ENCODE measurements around the gene ARFGEF3. TPM values are rescaled to one million over a fixed set of nuclear protein-coding genes. Genes with fewer than 3 reads are reported as not detected.

The ARFGEF3 gene
- total and polyA plus RNA-seq, 10 of the 15 experiments (the other 5 are each of a cell fraction or from before 2014, with no cell fraction given), result under 0.01 to 0.08 (median 0.02) TPM; not detected in 1

DNA sequence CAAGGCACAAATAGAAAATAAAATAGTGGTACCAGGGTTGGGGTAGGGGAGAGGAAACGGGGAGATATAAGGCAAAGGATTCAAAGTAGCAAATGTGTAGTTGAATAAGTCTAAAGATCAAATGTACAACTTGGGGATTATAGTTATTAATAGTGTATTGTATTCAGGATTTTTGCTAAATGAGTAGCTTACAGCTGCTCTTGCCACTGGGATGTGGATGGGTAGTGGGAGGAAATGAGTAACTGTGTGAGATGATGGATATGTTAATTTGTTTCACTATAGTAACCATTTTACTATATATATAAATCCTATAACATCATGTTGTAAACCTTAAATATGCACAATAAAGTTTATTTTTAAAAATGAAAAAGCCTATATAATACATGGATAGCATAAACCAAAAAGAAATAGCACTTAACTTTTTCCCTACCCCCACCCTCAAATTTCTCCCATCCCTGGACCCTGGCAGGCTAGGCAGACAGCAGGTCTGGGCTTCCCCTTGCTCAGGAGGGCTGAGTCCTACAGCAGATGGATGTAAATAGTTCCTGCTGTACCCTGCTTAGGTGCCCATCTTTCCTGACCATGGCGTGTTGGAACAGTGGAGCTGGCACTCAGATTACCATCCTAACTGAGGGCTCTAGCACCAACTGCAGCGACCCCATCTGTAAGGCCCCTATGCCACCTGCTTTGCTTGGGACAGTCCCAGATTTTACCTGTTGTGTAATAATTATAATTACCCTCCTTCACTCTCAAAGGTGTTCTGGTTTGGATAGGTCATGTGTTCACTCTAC lies 85.1 kb downstream of the ARFGEF3 start (continued):
- no peak for TF ChIP-seq SKIL (IDR thresholded peaks at IDR 0.05; ENCODE audit: low read depth, poor library complexity, severe bottlenecking)
- TF ChIP-seq JUNB (IDR thresholded peaks at IDR 0.05), result no peak
- no peak for TF ChIP-seq SIX5 (IDR thresholded peaks at IDR 0.05; ENCODE audit: low read depth, low read length, severe bottlenecking)
- TF ChIP-seq ZBTB4 (CRISPR knock-in tag; IDR thresholded peaks at IDR 0.05), result no peak
- TF ChIP-seq E4F1 (IDR thresholded peaks at IDR 0.05; ENCODE audit: borderline replicate concordance, partially characterized antibody), result no peak

All from GM12878 (cell line).